ENCODE results near the gene SORCS2.

The SORCS2 gene

GRCh38 chr4:7330031-7330596, 137.8 kb downstream of the SORCS2 start:
- no peak for DNase-seq

- no peak for DNase-seq
Measured at GRCh38 chr4:7330811-7331681, 138.7 kb downstream of the SORCS2 start.

DNA sequence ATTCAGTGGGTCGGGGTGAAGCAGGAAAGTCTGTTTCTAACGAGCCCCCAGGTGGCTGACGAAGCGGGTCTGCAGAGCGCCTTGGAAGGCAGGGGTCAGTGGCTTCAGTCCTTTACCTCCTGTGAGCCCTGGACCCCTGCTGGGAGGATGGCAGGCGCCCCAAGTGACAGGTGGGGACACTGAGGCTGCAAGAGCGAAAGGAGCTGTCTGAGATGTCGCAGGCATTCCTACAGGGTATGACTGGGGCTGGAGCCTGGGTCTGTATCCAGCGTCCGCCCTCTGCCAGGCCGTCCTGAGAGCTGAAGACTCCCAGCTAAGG, 139.3 kb downstream of the SORCS2 start:
- DNase-seq: no peak

DNA sequence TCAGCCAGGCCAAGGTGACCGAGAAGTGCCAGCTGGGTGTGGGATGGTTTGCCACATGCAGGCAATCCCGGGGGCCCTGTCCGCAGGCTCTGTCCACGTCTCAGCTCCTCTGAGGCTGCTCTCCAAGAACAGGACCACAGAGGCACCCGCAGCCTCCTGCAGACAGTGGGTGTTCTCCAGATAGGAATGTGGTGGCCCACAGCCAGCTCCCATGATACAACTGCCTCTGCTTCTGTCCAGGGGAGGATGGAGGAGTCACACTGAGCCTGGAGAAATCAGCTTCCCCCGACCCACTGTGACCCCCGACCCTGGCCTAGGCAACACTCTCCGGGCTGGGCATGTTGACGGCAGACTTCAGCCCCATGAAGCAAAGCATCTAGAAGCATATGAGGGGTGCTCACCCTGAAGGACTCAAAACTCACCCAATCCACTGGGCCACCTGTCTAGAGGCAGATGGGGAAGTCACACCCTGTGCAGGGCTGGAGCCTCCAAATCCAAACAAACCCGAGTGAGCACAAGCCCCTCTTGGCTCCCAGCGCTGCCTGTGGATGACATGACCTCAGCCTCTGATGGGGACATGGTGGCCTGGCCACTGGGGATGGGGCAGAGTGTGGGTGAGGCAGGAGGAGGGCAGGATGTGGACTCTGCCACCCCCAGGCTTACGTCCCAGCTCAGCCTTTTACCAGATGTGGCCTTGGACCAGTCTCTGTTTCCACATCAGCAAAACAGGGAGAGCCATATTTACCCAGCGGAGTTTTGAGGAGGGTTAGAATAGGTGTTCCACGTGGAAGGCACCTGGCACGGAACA, 140.1 kb downstream of the SORCS2 start:
- DNase-seq: no peak

GRCh38 chr4:7333024-7333780, 140.9 kb downstream of the SORCS2 start:
- DNase-seq: no peak

- DNase-seq: no peak
Measured at GRCh38 chr4:7333801-7334421, 141.6 kb downstream of the SORCS2 start.

- no peak for DNase-seq
Measured at GRCh38 chr4:7334521-7335275, 142.4 kb downstream of the SORCS2 start.

GRCh38 chr4:7335344-7336066, 143.2 kb downstream of the SORCS2 start:
- DNase-seq: peak; percentile 84

- DNase-seq: no peak
Measured at GRCh38 chr4:7336067-7336569, 143.8 kb downstream of the SORCS2 start.

DNA sequence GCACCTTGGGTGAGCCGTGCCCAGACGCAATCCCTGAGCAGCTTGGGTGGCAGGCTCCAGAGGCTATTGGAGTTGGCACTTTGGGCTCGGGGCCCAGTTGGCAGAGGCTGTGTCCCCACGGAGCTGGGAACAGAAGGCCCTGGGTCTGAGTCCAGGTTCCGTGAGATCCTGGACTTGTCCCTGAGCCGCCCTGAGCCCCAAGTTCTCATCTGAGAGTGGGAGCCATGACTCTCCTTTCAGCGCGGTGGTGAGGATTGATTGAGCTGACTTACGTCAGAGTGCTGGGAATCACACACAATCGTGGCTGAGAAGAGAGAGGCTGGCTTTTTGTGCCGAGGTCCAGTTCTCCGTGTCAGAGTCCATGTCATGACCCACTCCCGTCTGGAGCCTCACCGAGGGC, 144.4 kb downstream of the SORCS2 start:
- DNase-seq: no peak

DNA sequence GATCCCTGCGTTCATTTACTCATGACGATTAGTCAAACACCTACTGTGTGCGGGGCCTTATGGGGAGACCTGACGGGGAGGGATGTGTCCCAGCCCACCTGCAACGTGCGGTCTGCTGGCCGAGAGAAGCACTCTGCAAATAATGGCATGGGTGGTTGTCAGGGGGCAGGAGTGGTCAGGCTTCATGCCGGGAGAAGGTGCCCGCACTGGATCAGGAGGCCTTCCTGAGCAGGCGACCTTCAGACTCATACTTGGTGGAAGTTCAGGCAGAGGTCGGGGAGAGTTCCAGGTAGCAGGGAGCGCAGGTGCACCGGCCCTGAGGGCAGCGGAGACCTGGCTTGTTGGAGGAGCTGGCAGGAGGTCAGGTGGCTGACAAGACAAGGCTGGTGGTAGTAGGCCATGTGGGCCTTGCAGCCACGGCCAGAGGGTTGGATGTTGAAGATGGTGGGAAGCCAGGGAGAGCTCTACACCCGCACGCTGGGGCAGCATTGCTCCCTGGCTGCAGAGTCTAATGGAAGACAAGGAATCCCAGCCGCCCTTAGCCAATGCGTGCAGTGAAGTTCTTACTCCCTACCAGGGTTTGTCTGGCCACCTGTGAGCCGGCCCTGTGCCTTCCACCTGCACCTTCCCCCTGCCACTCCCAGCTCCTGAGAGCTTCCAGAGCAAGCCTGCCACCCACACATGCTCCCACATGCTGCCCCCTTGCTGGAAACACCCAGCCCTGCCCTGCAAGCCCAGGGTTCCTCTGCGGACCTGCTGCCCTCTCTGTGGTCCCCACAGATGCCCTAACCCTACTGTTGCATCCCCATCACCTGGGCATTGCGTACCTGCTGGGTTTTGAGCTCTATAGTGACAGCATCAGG, 145.1 kb downstream of the SORCS2 start:
- DNase-seq: no peak

GRCh38 chr4:7338059-7338452, 145.7 kb downstream of the SORCS2 start:
- DNase-seq: no peak

GRCh38 chr4:7338876-7339623, 146.7 kb downstream of the SORCS2 start:
- no peak for DNase-seq

- DNase-seq: no peak
Measured at GRCh38 chr4:7339751-7340552, 147.6 kb downstream of the SORCS2 start.

GRCh38 chr4:7340553-7341433, 148.5 kb downstream of the SORCS2 start:
- no peak for DNase-seq

- no peak for DNase-seq
Measured at GRCh38 chr4:7341491-7342222, 149.3 kb downstream of the SORCS2 start.

All from stimulated activated CD8-positive, alpha-beta memory T cell treated with anti-CD3 and anti-CD28 coated beads, Interleukin-4, amount 100 ng/mL, for 48 hours (primary cell).